GM21360 (cell line): ENCODE data around the gene NT5DC1.
A peak's percentile ranks its signal among the peaks of the same experiment; 100 is the strongest.

Experiments used
- ATAC-seq: cut with Tn5 transposase; IDR thresholded peaks from one replicate; pipeline ENCODE4 v1.9.1; 2021; ENCODE audit warnings: mild to moderate bottlenecking, moderate library complexity; ENCODE audit not compliant: unreplicated experiment

Gene NT5DC1

DNA sequence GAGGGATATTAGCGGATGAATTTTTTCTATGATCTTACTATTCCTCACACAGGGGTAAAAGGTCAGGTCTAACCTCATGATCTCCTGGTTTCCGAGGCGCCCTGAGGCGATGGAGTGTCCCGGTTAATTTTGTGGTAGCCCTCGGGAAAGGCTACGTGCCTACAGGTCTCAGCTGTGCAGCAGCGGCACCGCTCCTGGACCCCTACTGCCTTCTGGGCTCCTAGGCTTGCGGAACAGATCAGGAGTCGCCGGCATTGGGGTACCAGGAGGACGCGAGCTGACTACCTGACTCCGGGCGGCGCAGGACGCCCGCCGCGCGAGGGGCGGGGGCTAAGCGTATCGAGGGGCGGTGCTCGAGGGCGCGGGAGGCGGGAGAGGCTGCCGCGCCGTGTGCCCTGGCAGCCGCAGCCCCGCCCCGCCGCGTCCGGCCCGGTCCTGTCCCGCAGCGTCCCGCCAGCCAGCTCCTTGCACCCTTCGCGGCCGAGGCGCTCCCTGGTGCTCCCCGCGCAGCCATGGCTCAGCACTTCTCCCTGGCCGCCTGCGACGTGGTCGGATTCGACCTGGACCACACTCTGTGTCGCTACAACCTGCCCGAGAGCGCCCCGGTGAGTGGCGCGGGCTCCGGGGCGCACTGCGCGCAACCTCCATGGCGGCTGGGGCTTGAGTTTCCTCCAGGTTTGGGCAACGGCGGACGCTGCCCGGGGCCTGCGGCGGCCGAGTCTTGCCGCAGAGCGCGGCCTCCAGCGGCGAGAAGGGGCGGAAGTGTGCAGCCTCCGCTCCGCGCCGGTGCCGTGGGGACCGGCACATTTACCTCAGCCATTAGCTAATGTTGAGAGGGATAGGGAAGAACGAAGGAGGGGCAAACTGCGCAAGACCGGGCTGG, at the start of gene NT5DC1:
TSS of gene NT5DC1 (plus strand) at position 435 of the 883 bp plus-strand sequence. CDS start at position 513, 78 bp downstream.
- peak; percentile 83 for ATAC-seq

DNA sequence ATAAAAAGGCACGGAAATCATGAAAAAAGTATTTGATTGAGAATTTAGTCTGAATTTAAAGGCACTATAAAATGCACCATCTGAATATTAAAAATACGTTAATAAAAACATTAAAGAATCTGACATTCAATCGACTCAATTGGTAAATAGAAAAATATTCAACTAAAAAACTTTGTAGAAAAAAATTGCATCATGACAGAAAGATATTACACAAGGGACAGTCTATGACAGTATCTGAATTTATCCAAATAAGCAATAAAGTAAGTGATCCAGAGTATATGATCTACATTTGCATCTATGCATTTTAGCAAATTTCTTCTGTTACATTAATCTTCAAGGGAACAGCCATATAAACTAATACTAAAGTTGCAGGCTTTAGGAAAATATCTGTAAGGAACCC, 49.4 kb upstream of the NT5DC1 start:
- ATAC-seq = no peak

DNA sequence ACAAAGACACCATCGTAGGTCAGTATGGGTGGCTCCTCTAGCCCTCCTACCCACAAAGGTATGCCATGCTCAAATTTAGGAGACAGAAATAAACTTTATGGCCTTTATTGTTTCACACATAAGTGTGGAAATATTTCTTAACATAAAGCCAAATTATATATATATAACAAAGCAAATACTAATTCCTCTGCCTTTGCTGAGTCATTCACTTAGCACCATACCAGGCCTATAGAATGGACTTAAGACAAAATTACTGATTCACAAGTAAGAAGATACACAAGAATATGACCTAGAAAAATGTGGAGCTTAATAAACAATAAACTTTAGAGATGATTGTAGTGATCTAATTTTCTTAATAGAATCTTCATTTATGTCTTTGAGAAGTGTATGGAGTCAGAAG, 45.1 kb upstream of the NT5DC1 start:
- no peak for ATAC-seq

DNA sequence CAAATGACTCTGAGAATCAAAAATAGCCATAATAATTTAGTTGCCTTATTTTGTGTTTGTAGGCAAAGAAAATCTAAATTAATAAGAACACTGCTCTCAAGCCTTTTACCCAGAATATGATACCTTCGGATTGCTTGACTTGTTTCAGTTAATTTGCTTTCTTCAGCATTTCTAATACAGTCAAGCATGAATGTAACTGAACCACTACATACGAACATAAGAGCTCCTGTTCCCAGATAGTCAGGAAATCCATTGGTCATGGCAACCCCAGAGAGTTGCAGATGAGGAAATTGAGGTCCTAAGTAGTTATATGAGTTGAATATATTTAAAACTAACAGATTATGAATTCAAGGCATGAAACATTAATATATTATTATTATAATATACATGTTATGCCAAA, 42.9 kb upstream of the NT5DC1 start:
- no peak for ATAC-seq

DNA sequence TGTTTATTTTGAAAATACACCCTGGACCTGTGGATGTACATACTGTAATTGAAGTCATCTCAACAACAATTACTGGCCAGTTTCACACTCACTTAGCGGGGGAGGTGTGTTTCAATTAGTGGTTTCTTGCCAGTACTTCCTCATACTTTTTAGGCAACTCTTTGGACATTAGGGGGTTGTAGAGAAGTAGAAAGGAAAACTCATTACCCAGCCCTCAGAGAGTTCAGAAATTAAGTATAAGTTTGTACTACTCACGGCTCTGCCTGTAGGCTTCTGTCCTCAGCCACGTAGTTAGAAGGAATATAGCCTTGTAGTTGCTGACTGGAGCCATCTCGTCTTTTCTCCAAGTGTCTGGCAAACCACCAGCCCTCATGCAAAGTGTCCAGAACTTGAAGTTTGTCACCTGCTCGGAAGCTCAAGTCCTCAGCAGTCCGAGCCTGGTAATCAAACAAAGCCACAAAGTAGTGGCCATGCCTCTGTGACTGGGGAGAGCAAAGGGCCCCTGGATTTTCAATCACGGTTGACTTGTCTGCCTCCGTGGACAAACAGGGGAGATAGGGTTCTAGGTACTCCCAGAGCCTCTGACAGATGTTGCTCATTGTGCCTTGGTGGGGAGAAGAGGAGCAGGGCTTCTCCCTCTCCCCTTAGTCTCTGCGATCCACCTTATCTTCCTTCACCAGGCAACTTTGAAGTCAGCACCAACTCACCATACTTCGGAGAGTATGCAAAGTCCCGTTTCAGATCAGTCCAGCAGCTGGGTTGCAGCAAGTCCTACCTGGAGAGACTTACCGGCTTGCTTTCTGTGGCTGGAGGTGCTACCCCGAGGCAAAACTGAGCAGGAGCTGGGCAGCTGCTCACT, 40.7 kb upstream of the NT5DC1 start:
- ATAC-seq = peak; percentile 91

DNA sequence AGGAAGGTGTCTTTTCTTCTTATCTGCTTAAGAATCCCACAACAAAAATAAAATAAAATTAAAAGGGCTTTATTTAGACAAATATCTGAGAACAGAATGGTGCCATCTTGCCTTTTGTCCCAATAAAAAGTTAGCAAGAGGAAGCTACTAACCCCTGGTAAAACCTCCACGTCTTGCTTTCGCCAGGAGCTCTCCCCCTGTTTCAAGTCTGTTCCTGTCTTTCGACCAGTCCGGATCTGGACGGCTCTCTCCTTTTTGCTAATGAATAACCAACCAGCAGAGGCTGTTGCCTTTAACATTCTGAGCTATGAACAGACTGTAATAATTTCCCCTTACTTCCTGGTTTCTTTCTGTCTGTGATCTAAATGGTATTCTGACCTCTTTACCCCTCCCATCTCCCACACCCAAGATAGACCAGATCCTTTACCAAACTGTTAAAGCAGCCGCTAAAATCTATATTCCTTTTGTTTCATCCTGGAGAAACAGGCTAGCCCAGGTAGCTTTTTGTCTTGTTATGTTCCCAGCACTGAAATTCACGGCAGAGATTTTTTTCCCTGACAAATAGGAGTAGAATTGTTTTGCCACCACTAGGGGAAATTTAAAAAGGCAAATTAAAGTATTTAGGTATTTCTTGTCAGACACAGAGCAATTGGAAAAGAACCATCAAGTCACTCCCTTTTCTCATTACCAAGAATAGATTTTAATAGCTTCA, 39.9 kb upstream of the NT5DC1 start, which contains the start of gene FRK:
TSS of gene FRK (minus strand) at position 320 of the 712 bp plus-strand sequence. CDS start 580 bp downstream, outside the sequence.
- ATAC-seq = no peak

DNA sequence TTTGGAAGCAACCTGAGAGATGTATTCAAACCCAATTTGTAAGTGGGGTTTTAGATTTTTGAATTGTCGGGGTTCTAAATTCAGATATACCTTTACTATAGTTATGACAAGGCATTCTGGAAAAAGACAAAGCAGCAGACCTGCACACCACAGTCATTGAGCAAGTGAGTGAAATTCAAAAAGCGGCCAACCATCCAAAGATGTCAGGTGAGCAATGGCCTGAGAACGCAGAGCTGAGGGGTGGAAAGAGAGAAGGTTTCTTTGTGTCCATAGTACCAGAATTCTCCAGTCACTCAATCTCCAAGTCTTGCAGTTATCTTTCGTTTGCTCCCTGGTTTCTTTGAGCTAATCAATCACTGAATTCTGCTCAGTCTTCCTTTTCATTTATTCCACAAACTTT, 38.2 kb upstream of the NT5DC1 start:
- ATAC-seq = no peak

DNA sequence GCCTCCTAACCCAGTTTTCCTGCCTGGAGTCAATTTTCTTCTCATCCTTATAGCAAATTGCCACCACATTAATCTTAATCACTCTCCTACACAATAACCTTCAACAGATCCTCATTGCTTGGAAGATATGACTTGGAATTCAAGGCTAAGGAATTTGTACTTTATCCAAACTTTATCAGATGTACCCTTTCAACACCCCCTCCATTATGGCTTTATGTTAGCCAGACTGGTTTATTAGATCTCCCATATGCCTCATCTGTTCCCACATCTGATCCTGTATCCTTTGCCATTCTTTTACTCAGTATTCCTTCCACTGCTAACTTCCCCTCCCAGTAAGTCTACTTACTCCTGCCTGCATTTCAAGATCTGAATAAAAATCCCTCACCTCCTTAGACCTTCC, 36.0 kb upstream of the NT5DC1 start:
- no peak for ATAC-seq

DNA sequence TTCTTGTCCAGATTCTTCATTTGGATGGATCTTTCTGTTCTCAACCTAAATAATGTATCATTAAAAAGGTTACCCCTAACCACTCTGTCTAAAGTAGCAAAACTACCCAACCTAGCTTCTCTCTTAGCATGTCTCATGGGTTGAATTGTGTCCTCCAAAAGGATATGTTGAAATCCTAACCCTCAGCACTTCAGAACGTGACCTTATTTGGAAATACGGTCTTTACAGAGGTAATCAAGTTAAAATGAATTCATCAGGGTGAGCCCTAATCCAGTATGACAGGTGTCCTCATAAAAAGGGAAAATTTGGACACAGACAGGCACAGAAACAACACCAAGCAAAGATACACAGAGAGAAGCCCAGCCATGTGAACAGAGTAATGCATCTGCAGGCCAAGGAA, 33.9 kb upstream of the NT5DC1 start:
- no peak for ATAC-seq

DNA sequence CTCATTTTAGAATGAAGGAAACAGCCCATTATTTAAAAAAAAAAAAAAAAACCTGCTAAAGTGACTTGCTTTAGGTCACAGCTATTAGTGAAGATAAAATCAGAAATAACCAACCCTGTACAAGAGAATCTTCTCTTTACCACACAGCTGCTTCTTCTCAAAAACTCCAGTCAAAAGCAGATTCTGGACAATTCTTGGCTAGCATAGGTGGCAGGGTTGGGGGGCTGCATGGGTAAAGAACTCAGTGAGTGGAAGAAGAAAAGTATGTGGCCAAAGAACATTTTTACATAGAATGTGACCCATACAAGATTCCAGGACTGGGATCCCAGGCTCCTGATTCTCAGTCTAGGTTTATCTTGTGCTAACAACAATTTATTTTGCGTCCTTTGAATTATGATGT, 30.6 kb upstream of the NT5DC1 start:
- no peak for ATAC-seq

DNA sequence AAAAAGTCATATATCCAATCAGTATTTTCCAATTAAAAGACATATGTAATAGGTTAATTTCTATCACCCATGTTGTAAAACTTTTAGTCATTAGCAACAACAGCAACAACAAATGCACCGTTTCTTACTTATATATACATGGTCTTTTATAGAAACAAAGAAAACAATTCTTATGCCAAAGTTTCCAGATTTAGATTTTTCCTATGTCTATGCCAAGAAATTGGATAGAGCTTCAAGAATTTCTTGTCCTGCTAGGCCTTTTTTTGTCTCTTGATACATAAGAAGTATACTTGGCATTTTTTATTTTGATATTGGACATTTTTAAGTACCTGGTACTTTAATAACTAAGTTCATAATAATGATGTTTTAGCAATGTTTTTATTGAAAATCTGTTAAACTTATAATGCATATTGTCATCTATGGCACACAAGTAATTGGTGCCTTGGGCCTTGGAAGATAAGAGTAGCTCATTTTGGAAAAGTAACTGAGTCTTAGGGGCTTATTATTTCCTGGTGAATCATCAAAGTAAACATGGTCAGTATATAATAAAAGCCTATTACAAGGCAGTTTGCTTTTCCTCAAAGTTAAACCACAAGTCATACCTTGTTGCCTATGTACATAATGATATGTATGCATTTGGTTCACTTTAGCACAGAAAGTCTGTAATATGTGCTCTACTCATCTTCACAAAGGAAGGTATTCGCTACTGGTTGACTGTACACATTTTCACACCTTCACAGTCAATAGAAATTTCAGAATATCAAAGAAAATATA, 29.9 kb upstream of the NT5DC1 start:
- no peak for ATAC-seq

DNA sequence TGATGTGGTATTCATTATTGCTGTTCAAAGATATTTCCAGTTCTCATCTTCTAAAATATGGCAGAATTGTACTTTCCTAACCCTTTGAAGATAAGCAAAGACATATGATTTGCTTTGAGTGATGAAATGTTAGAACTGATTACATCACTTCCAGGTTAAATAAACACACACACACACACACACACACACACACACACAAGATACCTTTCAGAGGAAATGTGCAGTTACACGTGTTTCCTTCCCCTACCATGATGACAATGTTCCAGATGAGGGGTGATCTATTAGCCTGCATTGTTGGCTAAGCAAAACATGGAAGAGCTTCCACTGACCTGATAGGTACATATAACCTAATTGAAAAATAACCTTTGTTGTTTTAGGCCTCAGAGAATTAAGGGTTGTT, 28.3 kb upstream of the NT5DC1 start:
- ATAC-seq = no peak

DNA sequence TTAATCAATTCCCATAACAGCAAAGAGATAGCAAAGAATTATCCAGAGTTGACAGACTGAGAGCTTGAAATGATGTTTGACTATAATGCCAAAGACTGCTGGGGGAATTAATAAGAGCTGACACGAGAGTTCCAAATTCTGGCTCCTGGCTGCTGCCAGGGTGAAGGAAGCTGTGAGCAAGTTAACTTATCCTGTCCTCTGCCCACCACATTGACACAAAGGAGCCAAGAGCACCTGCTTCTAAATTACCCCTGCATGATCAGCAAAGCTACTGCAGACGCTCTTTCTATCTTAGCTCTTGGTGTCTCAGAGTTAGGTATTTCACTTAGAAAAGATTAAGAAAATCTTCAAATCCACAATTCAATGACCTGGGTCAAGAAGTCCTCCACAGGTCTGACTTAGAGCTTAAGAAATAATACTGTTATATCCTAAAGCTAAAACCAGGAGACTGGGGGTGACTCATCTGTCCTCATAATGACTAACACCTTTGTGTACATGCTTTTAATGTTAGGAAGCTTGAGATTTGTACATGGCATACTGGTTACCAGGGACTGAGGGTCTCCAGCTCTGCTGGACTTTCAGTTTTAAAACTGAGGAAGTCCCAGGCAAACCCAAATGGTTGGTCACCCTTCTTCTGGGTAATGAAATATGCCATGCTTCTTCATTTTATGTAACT, 26.8 kb upstream of the NT5DC1 start:
- no peak for ATAC-seq

DNA sequence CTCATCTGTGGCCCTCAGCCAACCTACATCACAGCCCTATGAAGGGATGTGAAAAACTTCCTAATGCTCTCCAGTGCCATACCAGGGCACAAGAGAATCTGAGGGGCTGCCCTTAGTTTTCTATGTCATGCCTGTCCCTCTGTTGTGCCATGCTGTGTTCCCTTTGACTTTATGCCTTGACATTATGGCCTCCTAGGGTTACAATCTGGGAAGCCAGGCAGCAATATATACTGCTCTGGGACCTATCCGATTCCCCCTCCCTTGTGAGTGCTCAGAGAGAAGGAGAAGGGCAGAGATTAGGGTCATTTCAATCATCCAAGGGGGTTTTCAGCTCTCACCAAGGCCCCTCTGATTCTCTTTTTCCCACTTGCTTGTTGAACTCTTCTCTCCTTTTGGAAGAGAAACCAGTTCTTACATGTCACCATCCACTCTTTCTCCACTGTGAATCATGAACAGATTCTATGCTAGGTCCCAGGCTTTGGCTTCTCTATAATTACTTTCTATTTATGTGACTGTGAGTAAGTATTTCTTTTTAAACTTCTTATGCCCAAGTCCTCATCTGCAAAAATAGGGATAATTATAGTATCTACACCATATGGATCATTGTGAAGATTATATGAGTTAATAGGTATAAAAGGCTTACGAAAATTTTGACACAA, 25.8 kb upstream of the NT5DC1 start:
- ATAC-seq = no peak

DNA sequence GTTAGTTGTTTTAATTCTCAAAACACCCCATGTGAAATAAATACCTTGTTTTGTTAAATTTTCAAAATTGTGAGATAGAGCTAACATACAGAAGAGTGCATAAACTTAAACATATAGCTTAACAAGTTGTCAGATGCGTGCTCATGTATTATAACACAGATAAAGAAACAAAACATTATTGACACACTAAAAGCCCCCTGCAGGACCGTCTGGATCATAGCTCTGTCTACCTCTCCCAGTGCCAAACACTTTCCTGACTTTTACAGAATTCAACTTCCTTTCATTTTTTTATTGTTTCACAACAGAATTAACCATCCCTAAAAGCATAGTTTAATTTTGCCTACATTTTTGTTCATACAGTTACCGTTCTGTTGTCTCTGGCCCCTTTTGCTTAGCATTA, 22.1 kb upstream of the NT5DC1 start:
- ATAC-seq = no peak

DNA sequence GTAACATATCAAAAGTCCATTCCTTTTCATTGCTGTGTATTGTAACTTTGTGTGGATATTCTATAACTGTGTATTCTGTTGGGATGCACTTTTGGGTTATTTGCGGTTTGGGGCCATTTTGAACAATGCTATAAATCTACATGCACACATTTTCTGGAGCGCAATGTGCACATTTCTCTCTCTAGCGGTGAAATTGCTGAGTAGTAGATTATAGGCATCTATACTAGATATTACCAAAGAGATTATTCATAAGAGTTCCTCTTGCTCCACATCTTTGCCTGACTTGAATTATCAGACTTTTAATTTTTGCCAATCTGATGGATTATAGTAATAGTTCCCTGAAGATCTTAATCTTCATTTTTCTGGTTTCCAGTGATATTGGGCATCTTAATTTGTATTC, 21.7 kb upstream of the NT5DC1 start:
- ATAC-seq = no peak

DNA sequence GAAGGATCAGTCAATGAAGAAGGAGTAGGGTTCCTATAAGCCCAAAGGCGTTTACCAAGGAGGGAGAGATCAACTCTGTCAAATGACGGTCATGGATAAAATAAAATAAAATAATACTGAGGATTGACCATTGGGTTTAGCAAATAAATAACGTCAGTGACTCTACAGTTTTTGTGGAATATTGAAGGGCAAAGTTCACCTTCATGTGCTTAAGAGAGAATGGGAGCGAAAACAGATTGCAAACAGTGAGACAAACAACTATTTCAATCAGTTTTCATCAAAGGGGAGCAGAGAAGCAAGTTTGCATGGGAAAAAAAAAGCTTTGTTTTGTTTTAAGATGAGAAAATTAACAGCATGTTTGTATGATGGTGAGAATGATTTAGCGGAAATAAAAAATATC, 17.6 kb upstream of the NT5DC1 start:
- ATAC-seq = no peak

DNA sequence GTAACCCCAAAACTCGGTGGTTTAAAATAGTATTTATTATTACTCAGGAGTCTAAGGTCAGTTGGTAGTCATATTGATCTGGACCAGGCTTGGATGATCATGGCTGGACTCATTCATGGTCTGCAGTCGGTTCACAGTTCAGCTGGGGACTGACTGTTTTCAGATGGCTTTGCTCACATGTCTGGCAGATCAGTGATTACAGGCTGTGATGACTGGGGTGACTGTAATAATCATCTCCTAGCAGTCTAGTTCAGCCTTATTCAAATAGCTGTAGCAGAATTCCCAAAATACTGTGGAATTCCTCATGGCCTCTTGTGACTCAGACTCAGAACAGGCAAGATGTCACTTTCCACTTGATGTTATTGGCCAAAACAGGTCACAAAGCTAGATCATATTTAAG, 16.4 kb upstream of the NT5DC1 start:
- no peak for ATAC-seq

DNA sequence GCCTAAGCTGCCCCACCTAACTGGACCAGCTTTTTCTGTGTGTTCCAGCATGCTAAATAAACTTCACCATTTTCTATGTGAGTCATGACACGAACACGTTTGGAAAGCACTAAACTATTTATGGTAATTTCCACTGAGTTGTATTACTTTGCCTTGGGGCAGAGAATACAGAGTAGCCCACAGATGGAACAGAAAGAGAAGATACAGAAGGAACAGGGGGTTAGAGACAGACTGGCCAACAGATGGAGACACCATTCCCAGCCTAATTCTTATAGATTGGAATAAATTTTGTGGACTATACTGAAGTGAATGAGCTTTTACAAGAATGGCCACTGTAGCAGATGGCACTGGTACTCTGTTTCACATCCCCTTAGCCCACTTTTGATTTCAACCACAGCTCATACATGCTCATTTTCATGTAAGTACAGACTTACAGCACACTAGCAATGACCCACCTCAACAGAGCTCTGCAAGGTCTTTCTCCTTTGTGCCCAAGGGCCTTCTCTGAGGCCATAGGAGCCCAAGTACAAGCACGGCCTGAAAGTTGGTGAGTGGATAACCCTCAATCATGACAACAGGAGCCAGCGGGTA, 13.1 kb upstream of the NT5DC1 start:
- peak; percentile 95 for ATAC-seq
